ENCODE results near the gene HIVEP3. TPM values are rescaled to one million over a fixed set of nuclear protein-coding genes. Genes with fewer than 3 reads are reported as not detected.

HIVEP3 gene
- total RNA-seq, 6 experiments from 2014 or later, result 1.4 to 3.9 (median 2.2) TPM

GRCh38 chr1:41599912-41600311 is 318.8 kb downstream of the HIVEP3 start:
- intact Hi-C loops (cut with DNase I), result no loop called here
- DNase-seq (no peak), ATAC-seq (no peak)
- Histone ChIP-seq H3K4me3 (no peak overlapping the region), H3K27ac (no peak overlapping the region), H3K9me3 (peaks cover 0 to 7% (median 1%) of the 10 kb centered on the region in 4 donors), H3K36me3 (no peaks in the 10 kb centered on the region), H3K4me1 (no peaks in the 10 kb centered on the region), H3K27me3 (no peaks in the 10 kb centered on the region)
- WGBS (ENCODE audit: insufficient coverage, low coverage, low lambda C conversion rate, missing lambda C conversion rate), result 56% methylated on average over 5 of the region's 5 CpGs
- TF ChIP-seq POLR2A (IDR thresholded peaks at IDR 0.05) (no peak), CTCF (IDR thresholded peaks at IDR 0.05) (peak; percentile 25 to 46 (median 38))

- intact Hi-C loops (cut with DNase I), result no loop called here
- DNase-seq (no peak), ATAC-seq (no peak)
- H3K27ac ChIP-seq, result no peak overlapping the region
- no peaks in the 10 kb centered on the region for H3K36me3 ChIP-seq
- 96% methylated on average over 3 of the region's 3 CpGs for WGBS (ENCODE audit: insufficient coverage, low coverage, low lambda C conversion rate, missing lambda C conversion rate)
- no peaks in the 10 kb centered on the region for H3K4me1 ChIP-seq
- H3K27me3 ChIP-seq, result no peaks in the 10 kb centered on the region
- H3K4me3 ChIP-seq, result no peak overlapping the region
- peaks cover 0 to 7% (median 1%) of the 10 kb centered on the region in 4 donors for H3K9me3 ChIP-seq
- no peak for TF ChIP-seq POLR2A (IDR thresholded peaks at IDR 0.05)
- TF ChIP-seq CTCF (IDR thresholded peaks at IDR 0.05), result no peak
These were observed 320.4 kb downstream of the HIVEP3 start for GRCh38 chr1:41598325-41598724.

GRCh38 chr1:41592451-41593125 is 326.1 kb downstream of the HIVEP3 start:
- H3K27me3 ChIP-seq, result no peaks in the 10 kb centered on the region
- DNase-seq (no peak), ATAC-seq (no peak)
- 87% methylated on average over 3 of the region's 5 CpGs for WGBS (ENCODE audit: insufficient coverage, low coverage, low lambda C conversion rate, missing lambda C conversion rate)
- TF ChIP-seq CTCF (IDR thresholded peaks at IDR 0.05) (no peak), POLR2A (IDR thresholded peaks at IDR 0.05) (no peak)
- no peak overlapping the region for H3K4me3 ChIP-seq
- intact Hi-C loops (cut with DNase I), result no loop called here
- H3K4me1 ChIP-seq, result no peaks in the 10 kb centered on the region
- no peaks in the 10 kb centered on the region for H3K9me3 ChIP-seq
- no peaks in the 10 kb centered on the region for H3K36me3 ChIP-seq
- no peak overlapping the region for H3K27ac ChIP-seq

GRCh38 chr1:41591891-41592290 is 326.8 kb downstream of the HIVEP3 start:
- Histone ChIP-seq H3K27ac (no peak overlapping the region), H3K27me3 (no peaks in the 10 kb centered on the region), H3K36me3 (no peaks in the 10 kb centered on the region), H3K4me3 (no peak overlapping the region), H3K9me3 (no peaks in the 10 kb centered on the region), H3K4me1 (no peaks in the 10 kb centered on the region)
- TF ChIP-seq POLR2A (IDR thresholded peaks at IDR 0.05), result no peak
- 90% methylated on average over 3 of the region's 6 CpGs for WGBS (ENCODE audit: insufficient coverage, low coverage, low lambda C conversion rate, missing lambda C conversion rate)
- intact Hi-C loops (cut with DNase I), result no loop called here
- ATAC-seq (no peak), DNase-seq (no peak)

- H3K9me3 ChIP-seq, result no peaks in the 10 kb centered on the region
- H3K36me3 ChIP-seq, result no peaks in the 10 kb centered on the region
- ATAC-seq (no peak), DNase-seq (no peak)
- no peak for TF ChIP-seq POLR2A (IDR thresholded peaks at IDR 0.05)
- no peak for TF ChIP-seq CTCF (IDR thresholded peaks at IDR 0.05)
- no peak overlapping the region for H3K4me3 ChIP-seq
- H3K27ac ChIP-seq, result no peak overlapping the region
- intact Hi-C loops (cut with DNase I), result no loop called here
- H3K4me1 ChIP-seq, result no peaks in the 10 kb centered on the region
- no peaks in the 10 kb centered on the region for H3K27me3 ChIP-seq
These were observed 328.4 kb downstream of the HIVEP3 start for GRCh38 chr1:41590331-41590730.

Measured in right lobe of liver (tissue), 6 donors.